Choroid plexus epithelial cell (primary cell): ENCODE results near the gene SCN1B.

Experiments used
- DNase-seq: peaks from one replicate; pipeline ENCODE4 v3.0.0-alpha.2; 2010; ENCODE audit warnings: low read depth
- H3K4me3 ChIP-seq: 2 replicates; pipeline ENCODE4 v1.5.1; 2011; ENCODE audit warnings: low read depth, mild to moderate bottlenecking, control low read depth, low read length, moderate library complexity
- CTCF ChIP-seq: conservative IDR thresholded peaks from 2 replicates; pipeline ENCODE4 v1.5.1; 2011; ENCODE audit warnings: low read depth, mild to moderate bottlenecking, control low read depth, inconsistent platforms, low read length, moderate library complexity

The SCN1B gene

GRCh38 chr19:35055715-35056179 is 25.5 kb downstream of the SCN1B start:
- DNase-seq: no peak
- peak; percentile 33 for TF ChIP-seq CTCF
- no peak overlapping the region for H3K4me3 ChIP-seq

- DNase-seq: no peak
- no peak overlapping the region for H3K4me3 ChIP-seq
- TF ChIP-seq CTCF: no peak
Observed at GRCh38 chr19:35056513-35057063, 26.3 kb downstream of the SCN1B start.

- no peak for DNase-seq
- no peak overlapping the region for H3K4me3 ChIP-seq
- TF ChIP-seq CTCF: no peak
Observed at GRCh38 chr19:35058370-35058769, 28.1 kb downstream of the SCN1B start.

- H3K4me3 ChIP-seq: no peak overlapping the region
- no peak for DNase-seq
- no peak for TF ChIP-seq CTCF
Observed at GRCh38 chr19:35059006-35059798, 28.9 kb downstream of the SCN1B start.

- no peak for TF ChIP-seq CTCF
- DNase-seq: no peak
- no peak overlapping the region for H3K4me3 ChIP-seq
Observed at GRCh38 chr19:35059799-35060091, 29.5 kb downstream of the SCN1B start.

GRCh38 chr19:35060160-35060855 is 30.0 kb downstream of the SCN1B start:
- TF ChIP-seq CTCF: no peak
- DNase-seq: no peak
- no peak overlapping the region for H3K4me3 ChIP-seq
